ENCODE data around the gene PLAAT3.
"Not testable (repeated sequence)": the region's sequence is repeated elsewhere in the genome, so short reads cannot be mapped to it uniquely, and the experiment has no call there.

PLAAT3 gene

DNA sequence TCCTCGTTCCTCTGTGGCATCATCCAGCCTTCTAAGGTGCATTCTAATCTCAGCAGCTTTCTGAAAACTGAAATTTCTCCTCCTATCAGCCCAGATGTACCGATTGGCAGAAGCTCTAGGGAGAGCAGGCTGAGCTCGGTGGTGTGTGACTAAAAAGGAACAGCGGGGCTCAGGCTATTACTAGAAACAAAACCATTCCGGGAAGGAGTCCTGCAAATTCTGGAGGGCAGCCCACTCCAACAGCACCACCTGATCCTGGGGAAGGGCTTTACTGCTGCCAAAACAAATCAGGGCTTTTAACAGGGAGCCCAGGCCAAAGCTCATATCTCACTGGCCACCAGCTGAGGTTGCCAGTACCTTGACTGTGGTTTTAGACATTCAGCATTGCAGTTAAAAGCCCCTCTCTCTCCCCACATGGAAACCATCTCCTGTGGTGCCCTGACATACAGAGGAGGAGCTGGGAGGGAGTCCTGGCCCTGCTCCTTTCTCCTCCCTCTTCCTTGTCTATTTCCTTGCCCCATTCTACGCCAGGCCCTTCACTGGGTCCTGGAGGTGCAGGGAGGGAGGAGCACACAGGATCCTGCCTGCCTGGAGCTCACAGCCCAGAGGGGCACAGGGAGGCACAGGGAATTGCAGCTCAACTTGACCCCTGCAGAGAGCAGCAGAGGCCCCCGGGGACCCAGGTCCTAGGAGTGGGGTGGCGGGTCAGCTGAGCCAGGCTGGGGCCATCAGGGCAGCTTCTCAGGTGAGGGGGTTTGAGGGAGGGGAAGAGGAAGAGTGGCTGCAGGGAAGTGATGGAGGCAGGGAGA, 76.7 kb downstream of the PLAAT3 start:
- DNase-seq (ENCODE audit: low read depth in 2 of 2): no peak

DNA sequence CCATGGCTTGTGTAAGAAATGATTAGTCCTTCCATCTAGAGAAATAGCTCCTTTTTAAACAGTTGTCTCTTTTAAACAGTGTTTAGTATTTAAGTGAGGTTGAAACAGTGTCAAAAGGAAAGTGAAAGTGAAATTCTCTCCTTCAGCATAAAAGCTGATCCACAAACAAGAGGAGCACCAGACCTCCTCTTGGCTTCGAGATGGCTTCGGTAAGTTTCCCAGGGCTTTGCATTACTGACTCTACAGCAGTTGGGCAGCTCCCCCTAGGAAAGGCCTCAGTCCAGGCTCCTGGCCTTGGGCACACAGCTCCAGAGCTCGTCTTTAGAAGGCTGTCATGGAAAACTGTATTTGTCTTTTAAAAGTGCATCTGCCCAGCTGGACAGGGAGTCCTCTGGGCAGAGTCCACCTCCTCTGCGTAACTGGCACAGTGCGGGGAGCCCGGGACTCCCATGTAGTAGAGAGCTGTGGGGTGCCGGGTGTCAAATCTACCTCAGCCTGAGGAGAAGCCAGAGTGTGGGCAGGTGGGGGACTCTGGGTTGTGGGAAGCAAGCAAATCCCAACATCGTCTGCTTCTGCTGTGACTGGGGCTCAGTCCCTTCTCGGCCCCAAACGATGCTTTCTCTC, 77.5 kb downstream of the PLAAT3 start, which contains the start of gene PLAAT4:
PLAAT4 (plus strand) TSS at position 140 of the 624 bp plus-strand sequence; CDS start at position 201, 61 bp downstream.
- no peak for DNase-seq (ENCODE audit: low read depth in 2 of 2)

DNA sequence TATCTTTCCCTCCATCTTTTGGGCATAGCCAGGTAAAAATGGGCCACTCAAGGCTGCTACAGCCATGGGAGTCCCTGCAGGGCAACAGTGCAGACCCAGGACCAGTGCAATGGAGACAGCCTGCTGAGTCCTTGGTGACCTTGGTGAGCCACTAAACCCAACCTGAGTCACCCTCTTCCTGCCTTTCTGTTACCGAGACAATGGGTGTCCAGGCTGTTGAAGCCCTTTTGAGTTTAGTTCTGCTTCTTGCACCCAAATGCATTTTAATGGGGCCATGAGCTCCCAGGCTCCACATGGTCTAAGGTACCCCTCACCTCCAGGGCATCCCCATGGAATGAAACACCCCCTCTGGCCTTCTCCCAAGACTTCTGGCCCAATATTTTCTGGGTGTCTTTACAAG, 78.5 kb downstream of the PLAAT3 start:
- DNase-seq (ENCODE audit: low read depth in 2 of 2): no peak

DNA sequence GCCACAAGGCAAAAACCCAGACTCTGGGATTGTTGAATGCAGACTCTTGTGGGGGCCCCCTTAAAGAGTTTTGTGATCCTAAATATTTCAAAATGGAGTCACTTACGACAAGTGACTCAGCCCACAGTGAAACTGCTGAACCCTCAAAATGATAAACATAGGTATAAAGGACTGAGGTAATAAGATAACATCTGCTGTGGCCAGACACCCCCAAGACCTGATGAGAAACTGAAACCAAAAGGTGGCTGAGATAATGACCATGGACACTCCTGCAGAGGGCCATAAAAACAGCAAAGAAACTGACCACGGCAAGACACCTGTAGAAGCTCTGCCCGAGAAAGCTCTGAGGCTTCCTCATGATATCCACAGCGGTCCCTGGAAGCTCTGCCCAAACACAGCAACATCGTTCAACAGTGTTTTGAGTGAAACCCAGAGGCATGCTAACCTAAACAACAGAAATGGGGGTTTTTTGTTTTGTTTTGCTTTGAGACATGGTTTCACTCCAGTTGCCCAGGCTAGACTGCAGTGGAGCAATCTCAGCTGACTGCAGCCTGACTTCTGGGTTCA, 79.3 kb downstream of the PLAAT3 start:
- no peak for DNase-seq (ENCODE audit: low read depth in 2 of 2)

DNA sequence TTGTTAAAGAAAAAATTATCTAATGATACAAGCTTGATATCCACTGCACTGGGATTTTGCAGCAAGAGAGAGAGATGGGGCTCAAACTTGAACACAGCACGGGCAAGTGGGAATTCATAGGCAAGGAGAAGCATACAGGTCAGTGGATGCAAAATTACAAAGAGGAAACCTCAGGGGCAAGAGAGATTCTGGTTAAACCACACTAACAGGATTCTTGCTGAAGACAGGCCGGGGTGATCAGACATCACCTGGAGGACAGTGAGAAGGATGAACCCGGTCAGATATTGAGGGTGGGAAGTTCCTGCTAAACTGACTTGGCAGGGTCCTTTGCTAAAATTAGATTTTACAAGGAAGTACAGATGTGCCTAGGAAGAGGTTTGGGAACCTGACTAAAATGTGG, 80.2 kb downstream of the PLAAT3 start:
- no peak for DNase-seq (ENCODE audit: low read depth in 2 of 2)

DNA sequence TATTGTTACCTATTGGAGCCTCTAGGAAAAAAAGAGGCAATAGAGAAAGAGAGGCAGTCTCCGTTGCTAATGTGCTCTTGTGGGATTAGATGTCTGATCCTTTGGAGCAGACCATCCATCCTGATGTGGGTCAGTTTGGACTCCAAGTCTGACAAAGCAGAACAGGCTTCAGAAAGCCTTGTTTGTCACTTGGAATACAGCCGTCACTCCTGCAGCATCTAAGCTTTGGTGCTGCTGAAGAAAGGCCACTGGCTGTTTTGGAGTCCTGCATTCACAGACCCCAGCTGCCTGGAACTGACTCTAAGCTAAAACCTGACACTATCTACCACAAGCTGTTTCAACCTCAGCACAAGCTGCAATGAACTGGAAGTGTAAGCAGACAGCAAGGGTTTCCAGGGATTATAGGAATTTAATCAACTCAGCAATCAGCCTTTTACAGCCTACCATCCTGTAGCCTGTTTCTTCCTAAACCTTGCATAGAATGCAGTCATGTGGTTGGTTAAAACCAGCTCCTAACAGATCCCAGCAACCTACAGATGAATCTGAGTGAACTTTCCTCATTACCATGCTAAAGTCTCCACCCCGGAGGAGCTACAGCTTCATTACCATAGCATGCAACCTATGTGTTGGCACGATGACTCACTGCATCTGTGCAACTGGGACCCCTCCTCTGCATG, 81.3 kb downstream of the PLAAT3 start:
- DNase-seq (ENCODE audit: low read depth in 2 of 2): no peak

DNA sequence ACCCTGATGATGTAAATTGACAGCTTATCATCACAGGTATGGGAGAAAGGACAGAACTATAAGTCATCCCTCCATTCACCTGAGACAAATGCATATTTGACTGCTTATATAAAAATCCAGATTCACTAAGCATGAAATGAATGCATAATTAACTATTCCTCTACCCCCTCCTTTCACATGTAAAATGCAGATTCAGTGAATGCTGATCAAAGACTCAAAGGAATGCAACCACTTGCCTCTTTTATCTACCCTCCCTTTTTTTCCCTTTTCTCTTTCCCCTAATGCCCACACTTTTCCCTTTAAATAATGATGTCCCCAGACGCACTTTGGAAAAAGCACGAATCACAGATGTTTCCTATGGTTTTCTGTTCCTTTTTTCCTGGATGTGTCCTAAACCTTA, 82.1 kb downstream of the PLAAT3 start:
- no peak for DNase-seq (ENCODE audit: low read depth in 2 of 2)

DNA sequence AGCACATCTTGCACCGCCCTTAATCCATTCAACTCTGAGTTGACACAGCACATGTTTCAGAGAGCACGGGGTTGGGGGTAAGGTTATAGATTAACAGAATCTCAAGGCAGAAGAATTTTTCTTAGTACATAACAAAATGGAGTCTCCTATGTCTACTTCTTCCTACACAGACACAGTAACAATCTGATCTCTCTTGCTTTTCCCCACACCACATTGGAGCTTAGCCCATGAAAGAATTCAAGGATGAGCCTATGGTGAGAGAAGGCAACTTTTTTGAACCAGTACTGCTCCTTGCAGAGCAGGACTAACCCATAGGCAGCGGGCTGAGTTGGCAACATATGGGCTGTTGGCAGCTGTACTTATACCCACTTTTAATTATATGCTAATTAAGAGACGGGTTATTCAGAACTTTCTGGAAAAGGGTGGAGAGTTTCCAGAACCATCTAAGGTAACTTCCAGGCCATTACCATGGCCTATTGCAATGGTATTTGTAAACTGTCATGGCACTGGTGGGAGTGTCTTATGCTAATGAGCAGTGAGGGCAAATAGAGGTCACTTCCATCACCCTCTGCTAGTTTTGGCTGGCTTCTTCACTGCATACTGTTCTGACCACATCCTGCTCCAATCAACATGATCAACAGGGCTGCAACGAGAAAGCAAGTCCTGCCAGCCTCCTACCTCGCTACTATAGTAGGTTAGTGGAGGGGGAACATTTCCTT, 83.0 kb downstream of the PLAAT3 start:
- DNase-seq (ENCODE audit: low read depth in 2 of 2): not testable (repeated sequence)

DNA sequence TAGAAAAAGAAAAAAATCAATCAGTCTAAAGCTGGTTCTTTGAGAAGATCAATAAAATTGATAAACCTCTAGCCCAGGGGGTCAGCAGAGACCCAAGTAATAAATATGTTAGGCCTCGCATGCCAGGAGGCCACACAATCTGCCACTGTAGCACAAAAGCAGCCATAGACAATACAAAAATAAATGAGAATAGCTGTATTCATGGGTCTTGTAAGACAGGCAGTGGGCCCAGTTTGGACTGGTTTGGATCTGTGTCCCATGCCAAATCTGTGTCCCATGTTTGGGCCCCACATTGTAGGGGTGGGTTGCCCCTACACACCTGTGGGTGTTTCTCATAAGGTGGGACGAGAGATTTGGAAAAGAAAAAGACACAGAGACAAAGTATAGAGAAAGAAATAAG, 84.2 kb downstream of the PLAAT3 start:
- no peak for DNase-seq (ENCODE audit: low read depth in 2 of 2)

DNA sequence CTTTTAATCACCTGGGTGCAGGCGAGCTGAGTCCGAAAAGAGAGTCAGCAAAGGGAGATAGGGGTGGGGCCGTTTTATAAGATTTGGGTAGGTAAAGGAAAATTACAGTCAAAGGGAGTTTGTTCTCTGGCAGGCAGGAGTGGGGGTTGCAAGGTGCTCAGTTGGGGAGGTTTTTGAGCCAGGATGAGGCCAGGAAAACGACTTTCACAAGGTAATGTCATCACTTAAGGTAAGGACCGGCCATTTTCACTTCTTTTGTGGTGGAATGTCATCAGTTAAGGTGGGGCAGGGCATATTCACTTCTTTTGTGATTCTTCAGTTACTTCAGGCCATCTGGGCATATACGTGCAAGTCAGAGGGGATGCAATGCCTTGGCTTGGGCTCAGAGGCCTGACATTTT, 84.9 kb downstream of the PLAAT3 start:
- not testable (repeated sequence) for DNase-seq (ENCODE audit: low read depth in 2 of 2)

DNA sequence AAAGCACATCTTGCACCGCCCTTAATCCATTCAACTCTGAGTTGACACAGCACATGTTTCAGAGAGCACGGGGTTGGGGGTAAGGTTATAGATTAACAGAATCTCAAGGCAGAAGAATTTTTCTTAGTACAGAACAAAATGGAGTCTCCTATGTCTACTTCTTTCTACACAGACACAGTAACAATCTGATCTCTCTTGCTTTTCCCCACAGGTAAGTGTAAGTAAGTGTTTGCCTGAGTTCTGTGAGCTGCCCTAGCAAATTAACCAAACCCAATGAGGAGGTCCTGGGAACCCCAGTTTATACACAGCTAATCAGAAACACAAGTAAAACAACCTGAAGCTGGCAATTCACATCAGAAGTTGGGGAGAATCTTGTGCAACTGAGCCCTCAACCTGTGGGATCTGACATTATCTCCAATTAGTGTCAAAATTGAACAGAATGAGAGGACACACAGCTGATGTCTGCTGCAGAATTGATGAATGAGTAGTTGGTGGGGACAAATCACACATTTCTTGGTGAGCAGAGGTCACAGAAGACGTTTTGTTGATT, 85.4 kb downstream of the PLAAT3 start:
- DNase-seq (ENCODE audit: low read depth in 2 of 2): not testable (repeated sequence)

DNA sequence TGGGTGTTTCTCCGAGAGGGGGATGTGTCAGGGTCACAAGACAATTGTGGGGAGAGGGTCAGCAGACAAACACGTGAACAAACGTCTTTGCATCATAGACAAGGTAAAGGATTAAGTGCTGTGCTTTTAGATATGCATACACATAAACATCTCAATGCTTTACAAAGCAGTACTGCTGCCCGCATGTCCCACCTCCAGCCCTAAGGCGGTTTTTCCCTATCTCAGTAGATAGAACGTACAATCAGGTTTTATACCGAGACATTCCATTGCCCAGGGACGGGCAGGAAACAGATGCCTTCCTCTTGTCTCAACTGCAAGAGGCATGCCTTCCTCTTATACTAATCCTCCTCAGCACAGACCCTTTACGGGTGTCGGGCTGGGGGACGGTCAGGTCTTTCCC, 86.1 kb downstream of the PLAAT3 start:
- not testable (repeated sequence) for DNase-seq (ENCODE audit: low read depth in 2 of 2)

DNA sequence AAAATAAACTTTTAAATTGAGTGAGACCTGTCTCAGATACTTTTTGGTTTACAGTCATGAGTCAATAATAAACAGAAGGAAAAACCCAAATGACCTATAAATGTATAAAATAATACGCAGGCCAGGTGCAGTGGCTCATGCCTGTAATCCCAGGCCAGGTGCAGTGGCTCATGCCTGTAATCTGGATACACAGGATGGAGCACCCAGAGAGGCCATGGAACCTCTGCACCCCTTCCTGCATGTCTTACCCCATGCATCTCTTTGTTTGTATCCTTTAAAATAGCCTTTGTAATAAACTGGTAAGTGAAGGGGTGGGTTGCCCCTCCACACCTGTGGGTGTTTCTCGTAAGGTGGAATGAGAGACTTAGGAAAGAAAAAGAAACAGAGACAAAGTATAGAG, 86.6 kb downstream of the PLAAT3 start:
- no peak for DNase-seq (ENCODE audit: low read depth in 2 of 2)
